Measurements from ENCODE around the gene BAZ2B.

Gene BAZ2B

DNA sequence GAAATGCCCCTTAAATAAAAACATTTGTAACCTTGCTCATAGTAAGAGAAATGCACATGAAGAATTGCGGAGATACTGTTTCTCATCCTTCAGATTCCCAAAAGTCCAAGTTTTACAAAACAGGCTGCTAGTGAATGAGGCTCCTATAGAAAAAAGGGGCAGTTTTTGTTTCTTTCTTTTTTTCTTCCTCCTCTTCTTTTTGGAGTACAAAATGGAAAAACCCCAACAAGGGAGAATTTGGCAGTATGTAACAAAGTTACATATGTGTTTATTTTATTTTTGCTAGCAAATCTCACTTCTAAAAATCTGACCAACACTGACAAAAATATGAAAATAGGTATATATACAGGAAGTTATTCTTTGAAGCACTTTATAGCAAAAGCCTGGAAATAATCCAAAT lies 7.1 kb upstream of the BAZ2B start:
- Histone ChIP-seq H4K8ac (ENCODE audit: low read depth, low read length) (no peak overlapping the region), H2AK5ac (ENCODE audit: low read length) (no peak overlapping the region), H4K12ac (ENCODE audit: low read depth, low read length) (no peak overlapping the region), H3K27me3 (ENCODE audit: insufficient read depth, low read length) (no peaks in the 10 kb centered on the region), H3K4me1 (ENCODE audit: control insufficient read depth in 1 of 2, insufficient read depth in 2 of 2, low read length in 2 of 2) (no peaks in the 10 kb centered on the region), H3K27ac (ENCODE audit: low read depth, low read length) (no peak overlapping the region), H3K4me3 (ENCODE audit: low read depth, low read length) (no peak overlapping the region), H3K36me3 (ENCODE audit: control insufficient read depth in 1 of 2, insufficient read depth in 2 of 2, low read length in 2 of 2) (no peaks in the 10 kb centered on the region), H3K79me1 (ENCODE audit: low read length) (no peaks in the 10 kb centered on the region), H2AFZ (ENCODE audit: insufficient read depth, low read length, poor library complexity) (no peak overlapping the region), H3K4ac (ENCODE audit: low read depth, low read length) (no peak overlapping the region), H3K9ac (ENCODE audit: low read length) (no peak overlapping the region), H3K4me2 (ENCODE audit: low read length) (no peak overlapping the region), H3K23ac (ENCODE audit: low read length) (no peak overlapping the region), H3K14ac (ENCODE audit: low read length) (no peak overlapping the region), H3K18ac (ENCODE audit: low read length) (no peak overlapping the region), H4K91ac (ENCODE audit: low read depth, low read length) (no peak overlapping the region), H2BK5ac (ENCODE audit: low read depth, low read length, poor library complexity) (no peak overlapping the region), H3K9me3 (ENCODE audit: insufficient read depth, low read depth, low read length) (no peaks in the 10 kb centered on the region), H2BK120ac (ENCODE audit: insufficient read depth, low read length, poor library complexity) (no peak overlapping the region), H3K79me2 (ENCODE audit: control insufficient read depth, insufficient read depth, low read length, poor library complexity) (no peaks in the 10 kb centered on the region), H2BK12ac (ENCODE audit: low read length) (no peak overlapping the region)
- no CpG with 5 or more reads among the region's 1 CpG for WGBS (ENCODE audit: extremely low coverage, insufficient coverage, insufficient read length)
- no peak for DNase-seq

DNA sequence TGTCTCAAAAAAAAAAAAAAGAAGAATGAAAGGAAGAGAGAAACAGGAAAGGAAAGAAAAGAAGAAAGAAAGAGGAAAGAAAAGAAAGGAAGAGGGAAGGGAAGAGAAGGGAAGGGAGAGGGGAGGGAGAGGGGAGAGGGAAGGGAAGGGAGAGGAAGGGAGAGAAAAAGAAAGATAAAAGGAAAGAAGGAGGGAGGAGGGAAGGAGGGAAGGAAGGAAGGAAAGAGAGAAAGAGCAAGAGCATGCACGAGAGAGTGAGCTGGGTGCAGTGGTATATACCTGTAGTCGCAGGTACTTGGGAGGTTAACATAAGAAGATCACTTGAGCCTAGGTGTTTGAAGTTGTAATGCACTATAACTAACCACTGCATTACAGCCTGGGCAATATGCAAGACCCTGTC lies 6.6 kb upstream of the BAZ2B start:
- no peaks in the 10 kb centered on the region for H3K9me3 ChIP-seq (ENCODE audit: insufficient read depth, low read depth, low read length)
- H3K4me2 ChIP-seq (ENCODE audit: low read length), result no peak overlapping the region
- no peak overlapping the region for H3K18ac ChIP-seq (ENCODE audit: low read length)
- no peak overlapping the region for H3K14ac ChIP-seq (ENCODE audit: low read length)
- no peak overlapping the region for H3K23ac ChIP-seq (ENCODE audit: low read length)
- H2BK12ac ChIP-seq (ENCODE audit: low read length), result no peak overlapping the region
- no peak overlapping the region for H4K91ac ChIP-seq (ENCODE audit: low read depth, low read length)
- H3K9ac ChIP-seq (ENCODE audit: low read length), result no peak overlapping the region
- no peaks in the 10 kb centered on the region for H3K36me3 ChIP-seq (ENCODE audit: control insufficient read depth in 1 of 2, insufficient read depth in 2 of 2, low read length in 2 of 2)
- H2AFZ ChIP-seq (ENCODE audit: insufficient read depth, low read length, poor library complexity), result no peak overlapping the region
- no peak overlapping the region for H2AK5ac ChIP-seq (ENCODE audit: low read length)
- no peaks in the 10 kb centered on the region for H3K27me3 ChIP-seq (ENCODE audit: insufficient read depth, low read length)
- H3K79me2 ChIP-seq (ENCODE audit: control insufficient read depth, insufficient read depth, low read length, poor library complexity), result no peaks in the 10 kb centered on the region
- no peak for DNase-seq
- no CpG with 5 or more reads among the region's 2 CpGs for WGBS (ENCODE audit: extremely low coverage, insufficient coverage, insufficient read length)
- H2BK5ac ChIP-seq (ENCODE audit: low read depth, low read length, poor library complexity), result no peak overlapping the region
- H2BK120ac ChIP-seq (ENCODE audit: insufficient read depth, low read length, poor library complexity), result no peak overlapping the region
- H4K8ac ChIP-seq (ENCODE audit: low read depth, low read length), result no peak overlapping the region
- no peak overlapping the region for H3K4me3 ChIP-seq (ENCODE audit: low read depth, low read length)
- no peaks in the 10 kb centered on the region for H3K4me1 ChIP-seq (ENCODE audit: control insufficient read depth in 1 of 2, insufficient read depth in 2 of 2, low read length in 2 of 2)
- no peaks in the 10 kb centered on the region for H3K79me1 ChIP-seq (ENCODE audit: low read length)
- H4K12ac ChIP-seq (ENCODE audit: low read depth, low read length), result no peak overlapping the region
- H3K4ac ChIP-seq (ENCODE audit: low read depth, low read length), result no peak overlapping the region
- no peak overlapping the region for H3K27ac ChIP-seq (ENCODE audit: low read depth, low read length)

DNA sequence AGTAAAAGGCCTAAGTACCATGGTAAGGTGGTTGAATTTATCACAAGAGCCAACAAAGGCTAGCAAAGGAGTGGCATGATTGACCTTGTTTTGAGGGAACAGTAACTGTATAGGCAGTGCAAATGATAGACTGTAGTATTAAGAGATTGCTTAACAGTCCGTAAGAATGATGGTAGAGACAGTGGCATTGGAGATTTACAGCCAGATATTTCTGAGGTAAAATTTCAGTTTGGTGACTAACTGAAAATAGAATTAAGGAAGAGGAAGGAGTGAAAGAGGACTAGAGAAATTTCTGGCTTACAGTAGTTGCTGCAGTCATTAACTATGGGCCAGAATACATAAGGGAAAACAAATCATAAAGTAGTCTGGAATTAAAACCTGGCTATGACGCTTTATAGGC lies 4.4 kb upstream of the BAZ2B start:
- H2BK5ac ChIP-seq (ENCODE audit: low read depth, low read length, poor library complexity), result no peak overlapping the region
- H3K9ac ChIP-seq (ENCODE audit: low read length), result no peak overlapping the region
- no peaks in the 10 kb centered on the region for H3K36me3 ChIP-seq (ENCODE audit: control insufficient read depth in 1 of 2, insufficient read depth in 2 of 2, low read length in 2 of 2)
- peaks cover 5% of the 10 kb centered on the region for H3K79me2 ChIP-seq (ENCODE audit: control insufficient read depth, insufficient read depth, low read length, poor library complexity)
- H2AK5ac ChIP-seq (ENCODE audit: low read length), result no peak overlapping the region
- H2BK120ac ChIP-seq (ENCODE audit: insufficient read depth, low read length, poor library complexity), result no peak overlapping the region
- no peak overlapping the region for H4K12ac ChIP-seq (ENCODE audit: low read depth, low read length)
- DNase-seq, result peak in 1 of 2 donors; percentile 62
- H3K4me3 ChIP-seq (ENCODE audit: low read depth, low read length), result no peak overlapping the region
- no CpG with 5 or more reads among the region's 2 CpGs for WGBS (ENCODE audit: extremely low coverage, insufficient coverage, insufficient read length)
- H3K23ac ChIP-seq (ENCODE audit: low read length), result no peak overlapping the region
- no peak overlapping the region for H3K4ac ChIP-seq (ENCODE audit: low read depth, low read length)
- no peaks in the 10 kb centered on the region for H3K9me3 ChIP-seq (ENCODE audit: insufficient read depth, low read depth, low read length)
- H3K14ac ChIP-seq (ENCODE audit: low read length), result no peak overlapping the region
- H3K27me3 ChIP-seq (ENCODE audit: insufficient read depth, low read length), result no peaks in the 10 kb centered on the region
- H3K27ac ChIP-seq (ENCODE audit: low read depth, low read length), result no peak overlapping the region
- peaks cover 6% of the 10 kb centered on the region for H3K79me1 ChIP-seq (ENCODE audit: low read length)
- H4K91ac ChIP-seq (ENCODE audit: low read depth, low read length), result no peak overlapping the region
- no peak overlapping the region for H3K4me2 ChIP-seq (ENCODE audit: low read length)
- peaks cover 0 to 1% of the 10 kb centered on the region in 2 experiments for H3K4me1 ChIP-seq (ENCODE audit: control insufficient read depth in 1 of 2, insufficient read depth in 2 of 2, low read length in 2 of 2)
- no peak overlapping the region for H4K8ac ChIP-seq (ENCODE audit: low read depth, low read length)
- H3K18ac ChIP-seq (ENCODE audit: low read length), result no peak overlapping the region
- no peak overlapping the region for H2AFZ ChIP-seq (ENCODE audit: insufficient read depth, low read length, poor library complexity)
- no peak overlapping the region for H2BK12ac ChIP-seq (ENCODE audit: low read length)

DNA sequence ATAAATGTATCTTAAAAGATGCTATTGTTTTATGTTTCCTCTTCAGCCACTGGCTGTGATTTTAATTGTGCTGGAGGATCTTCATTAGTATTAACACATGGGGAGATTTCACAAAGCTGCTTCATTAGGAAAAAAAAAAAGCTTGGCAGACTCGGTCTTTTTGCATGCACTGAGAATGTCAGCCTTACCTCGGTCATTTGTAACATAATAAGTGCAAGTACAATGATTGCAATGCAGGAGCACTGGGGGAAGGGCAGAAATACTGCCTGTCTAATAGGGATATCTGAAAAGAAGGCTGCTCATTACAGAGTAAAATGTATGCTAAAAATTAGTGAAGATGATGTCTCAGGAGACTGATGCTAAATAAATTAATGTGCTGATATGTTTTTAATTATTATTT lies 1.3 kb upstream of the BAZ2B start:
- no peak overlapping the region for H3K9ac ChIP-seq (ENCODE audit: low read length)
- no peak overlapping the region for H4K8ac ChIP-seq (ENCODE audit: low read depth, low read length)
- H2BK12ac ChIP-seq (ENCODE audit: low read length), result no peak overlapping the region
- no peak overlapping the region for H3K14ac ChIP-seq (ENCODE audit: low read length)
- no peak overlapping the region for H2BK5ac ChIP-seq (ENCODE audit: low read depth, low read length, poor library complexity)
- peaks cover 11% of the 10 kb centered on the region for H3K79me1 ChIP-seq (ENCODE audit: low read length)
- H4K91ac ChIP-seq (ENCODE audit: low read depth, low read length), result no peak overlapping the region
- no peak overlapping the region for H3K18ac ChIP-seq (ENCODE audit: low read length)
- no peak overlapping the region for H2BK120ac ChIP-seq (ENCODE audit: insufficient read depth, low read length, poor library complexity)
- H2AFZ ChIP-seq (ENCODE audit: insufficient read depth, low read length, poor library complexity), result no peak overlapping the region
- H3K4ac ChIP-seq (ENCODE audit: low read depth, low read length), result no peak overlapping the region
- no peak overlapping the region for H3K23ac ChIP-seq (ENCODE audit: low read length)
- H3K4me2 ChIP-seq (ENCODE audit: low read length), result peak overlapping the region; percentile 60
- H3K4me1 ChIP-seq (ENCODE audit: control insufficient read depth in 1 of 2, insufficient read depth in 2 of 2, low read length in 2 of 2), result peaks cover 0 to 1% of the 10 kb centered on the region in 2 experiments
- DNase-seq, result no peak
- no CpG with 5 or more reads among the region's 2 CpGs for WGBS (ENCODE audit: extremely low coverage, insufficient coverage, insufficient read length)
- H3K9me3 ChIP-seq (ENCODE audit: insufficient read depth, low read depth, low read length), result no peaks in the 10 kb centered on the region
- H3K27me3 ChIP-seq (ENCODE audit: insufficient read depth, low read length), result no peaks in the 10 kb centered on the region
- no peak overlapping the region for H3K4me3 ChIP-seq (ENCODE audit: low read depth, low read length)
- H4K12ac ChIP-seq (ENCODE audit: low read depth, low read length), result no peak overlapping the region
- peaks cover 8% of the 10 kb centered on the region for H3K79me2 ChIP-seq (ENCODE audit: control insufficient read depth, insufficient read depth, low read length, poor library complexity)
- H2AK5ac ChIP-seq (ENCODE audit: low read length), result no peak overlapping the region
- H3K27ac ChIP-seq (ENCODE audit: low read depth, low read length), result no peak overlapping the region
- no peaks in the 10 kb centered on the region for H3K36me3 ChIP-seq (ENCODE audit: control insufficient read depth in 1 of 2, insufficient read depth in 2 of 2, low read length in 2 of 2)

Measured in trophoblast cell (in vitro differentiated cells and primary cell).